ENCODE measurements around the gene RAPGEF3.

- TF ChIP-seq POLR2A (IDR thresholded peaks at IDR 0.05; ENCODE audit: low read depth, low read length) (no peak), TAF1 (IDR thresholded peaks at IDR 0.05; ENCODE audit: borderline replicate concordance, low read depth, low read length) (no peak)
These were observed 14.6 kb upstream of the RAPGEF3 start, which contains the start of gene SLC48A1 for GRCh38 chr12:47773062-47773857.
